ENCODE measurements around the gene EOGT.

EOGT gene

GRCh38 chr3:69052472-69052898 lies 39.0 kb upstream of the EOGT start:
- peak overlapping the region; percentile 66 for H3K4me3 ChIP-seq (ENCODE audit: severe bottlenecking)
- ATAC-seq (ENCODE audit: low read depth): peak; percentile 9; the same call in 2 of the 3 replicates

GRCh38 chr3:69051756-69052471 lies 38.4 kb upstream of the EOGT start, which contains the start of gene TMF1:
TMF1 (minus strand) TSS chr3:69052333; CDS start chr3:69052086, 247 bp downstream.
- ATAC-seq (ENCODE audit: low read depth): peak; percentile 90
- no peaks in the 10 kb centered on the region for H3K9me3 ChIP-seq (ENCODE audit: severe bottlenecking)
- H3K27ac ChIP-seq (ENCODE audit: poor library complexity, severe bottlenecking): peak within 1 kb of the TSS; percentile 57
- peaks cover 54% of the 10 kb centered on the region for H3K36me3 ChIP-seq (ENCODE audit: low read depth)
- TF ChIP-seq CTCF (IDR thresholded peaks at IDR 0.05; ENCODE audit: poor library complexity, severe bottlenecking): no peak
- peak within 1 kb of the TSS; percentile 66 for H3K4me3 ChIP-seq (ENCODE audit: severe bottlenecking)
- no peaks in the 10 kb centered on the region for H3K27me3 ChIP-seq (ENCODE audit: insufficient read depth, poor library complexity, severe bottlenecking)
- DNase-seq (ENCODE audit: low spot score): peak; percentile 97
- peaks cover 4% of the 10 kb centered on the region for H3K4me1 ChIP-seq (ENCODE audit: insufficient read depth, poor library complexity, severe bottlenecking)

More at GRCh38 chr3:69052472-69052898, 39.0 kb upstream of the EOGT start:
- DNase-seq (ENCODE audit: low spot score): no peak
- H3K9me3 ChIP-seq (ENCODE audit: severe bottlenecking): no peaks in the 10 kb centered on the region
- TF ChIP-seq CTCF (IDR thresholded peaks at IDR 0.05; ENCODE audit: poor library complexity, severe bottlenecking): no peak
- H3K27ac ChIP-seq (ENCODE audit: poor library complexity, severe bottlenecking): peak overlapping the region; percentile 57
- H3K27me3 ChIP-seq (ENCODE audit: insufficient read depth, poor library complexity, severe bottlenecking): no peaks in the 10 kb centered on the region
- peaks cover 4% of the 10 kb centered on the region for H3K4me1 ChIP-seq (ENCODE audit: insufficient read depth, poor library complexity, severe bottlenecking)
- peaks cover 54% of the 10 kb centered on the region for H3K36me3 ChIP-seq (ENCODE audit: low read depth)

GRCh38 chr3:69048990-69049389 lies 35.5 kb upstream of the EOGT start:
- Histone ChIP-seq H3K4me1 (ENCODE audit: insufficient read depth, poor library complexity, severe bottlenecking) (peaks cover 4% of the 10 kb centered on the region), H3K4me3 (ENCODE audit: severe bottlenecking) (no peak overlapping the region), H3K27me3 (ENCODE audit: insufficient read depth, poor library complexity, severe bottlenecking) (no peaks in the 10 kb centered on the region), H3K9me3 (ENCODE audit: severe bottlenecking) (no peaks in the 10 kb centered on the region), H3K27ac (ENCODE audit: poor library complexity, severe bottlenecking) (no peak overlapping the region), H3K36me3 (ENCODE audit: low read depth) (peaks cover 60% of the 10 kb centered on the region)
- DNase-seq (ENCODE audit: low spot score) (no peak), ATAC-seq (ENCODE audit: low read depth) (no peak)
- no peak for TF ChIP-seq CTCF (IDR thresholded peaks at IDR 0.05; ENCODE audit: poor library complexity, severe bottlenecking)

- no peaks in the 10 kb centered on the region for H3K9me3 ChIP-seq (ENCODE audit: severe bottlenecking)
- no peak for TF ChIP-seq CTCF (IDR thresholded peaks at IDR 0.05; ENCODE audit: poor library complexity, severe bottlenecking)
- ATAC-seq (ENCODE audit: low read depth) (no peak), DNase-seq (ENCODE audit: low spot score) (no peak)
- H3K27ac ChIP-seq (ENCODE audit: poor library complexity, severe bottlenecking): no peak overlapping the region
- H3K36me3 ChIP-seq (ENCODE audit: low read depth): peaks cover 100% of the 10 kb centered on the region
- no peaks in the 10 kb centered on the region for H3K27me3 ChIP-seq (ENCODE audit: insufficient read depth, poor library complexity, severe bottlenecking)
- H3K4me1 ChIP-seq (ENCODE audit: insufficient read depth, poor library complexity, severe bottlenecking): no peaks in the 10 kb centered on the region
- no peak overlapping the region for H3K4me3 ChIP-seq (ENCODE audit: severe bottlenecking)
Observed at GRCh38 chr3:69044608-69045007, 31.1 kb upstream of the EOGT start.

- H3K4me3 ChIP-seq (ENCODE audit: severe bottlenecking): no peak overlapping the region
- H3K27me3 ChIP-seq (ENCODE audit: insufficient read depth, poor library complexity, severe bottlenecking): no peaks in the 10 kb centered on the region
- DNase-seq (ENCODE audit: low spot score): no peak
- no peaks in the 10 kb centered on the region for H3K9me3 ChIP-seq (ENCODE audit: severe bottlenecking)
- no peak for TF ChIP-seq CTCF (IDR thresholded peaks at IDR 0.05; ENCODE audit: poor library complexity, severe bottlenecking)
- peak overlapping the region; percentile 89 for H3K27ac ChIP-seq (ENCODE audit: poor library complexity, severe bottlenecking)
- ATAC-seq (ENCODE audit: low read depth): peak; percentile 76
- H3K4me1 ChIP-seq (ENCODE audit: insufficient read depth, poor library complexity, severe bottlenecking): peaks cover 33% of the 10 kb centered on the region
- peaks cover 89% of the 10 kb centered on the region for H3K36me3 ChIP-seq (ENCODE audit: low read depth)
Observed at GRCh38 chr3:69033470-69033869, 20.0 kb upstream of the EOGT start.

Data from RWPE2 (cell line).